SK-N-DZ (cell line): ENCODE measurements around the gene TMEM132C. TPM values are rescaled to one million over a fixed set of nuclear protein-coding genes. Genes with fewer than 3 reads are reported as not detected.
"Not testable (repeated sequence)": the region's sequence is repeated elsewhere in the genome, so short reads cannot be mapped to it uniquely, and the experiment has no call there.

Experiments used
- DNase-seq: peaks from one replicate; pipeline ENCODE4 v3.0.0-alpha.2; 2015; ENCODE audit warnings: low spot score
- polyA plus RNA-seq, 2 experiments: library from polyadenylated mRNA; depleted of rRNA; stranded (reverse); fragments of >200 nt; gene quantifications; 2 replicates each; pipeline ENCODE4 v1.2.3, GENCODE V29; 2014

TMEM132C gene
- 13.1 and 16.2 TPM in 2 replicates for polyA plus RNA-seq (2014; cell fraction: cytosol; rRNA removed)
- 8.2 and 12.3 TPM in 2 replicates for polyA plus RNA-seq (2014; cell fraction: nucleus; rRNA removed)

DNA sequence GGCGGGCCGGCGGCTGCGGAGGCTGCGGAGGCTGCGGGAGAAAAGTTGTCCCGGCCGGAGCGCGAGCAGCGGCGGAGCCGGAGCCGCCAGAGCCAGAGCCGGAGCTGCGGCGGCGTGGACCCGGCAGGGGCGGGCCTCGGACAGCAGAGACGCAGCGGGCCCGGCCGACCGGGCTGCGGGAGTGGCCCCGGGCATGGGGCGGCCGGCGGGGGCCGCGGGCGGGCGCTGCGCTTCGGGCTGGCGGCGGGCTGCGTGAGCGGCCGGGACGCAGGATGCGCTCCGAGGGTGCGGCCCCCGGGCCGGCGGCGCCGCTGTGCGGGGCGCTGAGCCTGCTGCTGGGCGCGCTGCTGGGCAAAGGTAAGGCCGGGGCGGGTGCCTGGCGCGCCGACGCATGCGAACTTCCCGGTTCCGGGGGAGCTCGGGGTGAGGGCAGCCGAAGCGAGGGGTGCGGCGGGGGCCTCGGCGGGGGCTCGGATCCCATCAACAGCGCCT lies at the start of gene TMEM132C:
Gene TMEM132C, plus strand, starts transcription at position 40 of the 492 bp plus-strand sequence. Its CDS starts 233 bp downstream, at position 273.
- DNase-seq: no peak

DNA sequence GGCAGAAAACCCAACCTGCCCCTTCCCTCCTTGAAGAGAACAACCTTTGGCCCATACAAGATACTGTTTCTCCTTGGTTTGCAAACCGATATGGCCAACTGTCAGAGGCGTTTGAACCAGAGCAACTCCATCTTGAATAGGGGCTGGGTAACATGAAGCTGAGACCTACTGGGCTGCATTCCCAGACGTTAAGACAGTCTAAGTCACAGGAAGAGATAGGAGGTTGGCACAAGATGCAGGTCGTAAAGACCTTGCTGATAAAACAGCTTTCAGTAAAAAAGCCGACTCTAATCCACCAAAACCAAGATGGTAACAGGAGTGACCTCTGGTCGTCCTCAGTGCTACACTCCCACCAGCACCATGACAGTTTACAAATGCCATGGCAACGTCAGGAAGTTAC lies 42.7 kb upstream of the TMEM132C start:
- no peak for DNase-seq

- DNase-seq: no peak
Observed at GRCh38 chr12:128228581-128228980, 38.4 kb upstream of the TMEM132C start.

- DNase-seq: no peak
Observed at GRCh38 chr12:128235635-128236417, 31.1 kb upstream of the TMEM132C start.

GRCh38 chr12:128236525-128236924 lies 30.4 kb upstream of the TMEM132C start:
- DNase-seq: no peak

GRCh38 chr12:128240745-128241144 lies 26.2 kb upstream of the TMEM132C start:
- DNase-seq: no peak

DNA sequence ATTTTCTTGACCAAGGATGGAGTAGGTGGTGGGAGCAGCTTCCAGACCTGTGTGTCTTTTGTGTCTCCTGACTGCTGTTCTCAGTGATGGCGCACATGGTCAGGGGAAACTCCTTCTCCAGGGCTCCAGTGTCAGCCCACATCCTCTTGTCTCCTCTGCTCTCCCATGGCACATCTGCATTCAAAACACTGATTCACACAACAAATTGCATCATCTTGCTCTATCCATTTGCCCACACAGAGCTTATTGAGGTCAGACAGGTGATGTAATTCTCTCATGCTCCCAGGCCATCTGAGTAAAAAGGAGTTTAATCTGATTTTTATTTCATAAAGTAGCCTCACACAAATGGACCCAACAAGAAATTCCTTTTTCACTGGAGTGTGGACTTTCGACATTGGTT lies 21.8 kb upstream of the TMEM132C start:
- peak; percentile 98 for DNase-seq

DNA sequence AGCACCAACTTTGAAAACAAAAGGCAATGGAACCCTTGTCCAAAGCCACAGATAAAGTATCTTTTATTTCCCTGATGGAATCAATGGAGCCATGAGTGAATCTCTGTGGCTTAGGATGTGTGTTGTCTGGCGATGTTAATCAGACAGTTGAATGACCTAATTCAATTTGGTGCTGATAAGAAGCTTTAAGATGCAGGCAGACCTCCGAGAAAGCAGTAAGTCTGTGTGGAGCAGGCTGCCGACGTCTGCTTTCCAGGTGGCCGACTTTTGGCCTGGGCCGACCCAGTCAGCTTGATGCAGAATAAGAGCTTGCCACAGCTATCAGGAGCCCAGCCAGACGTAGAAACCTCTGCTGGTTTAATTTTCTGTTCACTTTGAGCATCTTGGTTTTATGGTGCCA lies 21.1 kb upstream of the TMEM132C start:
- peak; percentile 100 for DNase-seq

GRCh38 chr12:128250096-128250495 lies 16.9 kb upstream of the TMEM132C start:
- no peak for DNase-seq

DNA sequence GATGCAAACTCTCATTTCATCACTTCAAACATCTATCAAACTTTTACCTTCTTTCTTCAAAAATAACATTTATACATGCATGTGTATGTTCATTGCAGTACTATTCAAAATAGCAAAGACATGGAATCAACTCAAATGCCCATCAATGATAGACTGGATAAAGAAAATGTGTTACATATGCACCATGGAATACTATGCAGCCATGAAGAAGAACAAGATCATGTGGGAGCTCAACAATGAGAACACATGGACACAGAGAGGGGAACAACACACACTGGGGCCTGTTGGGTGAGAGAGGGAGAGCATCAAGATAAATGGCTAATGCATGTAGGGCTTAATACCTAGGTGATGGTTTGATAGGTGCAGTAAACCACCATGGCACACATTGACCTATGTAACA lies 13.1 kb upstream of the TMEM132C start:
- DNase-seq: not testable (repeated sequence)

- peak; percentile 83 for DNase-seq
Observed at GRCh38 chr12:128258866-128259555, 8.0 kb upstream of the TMEM132C start.

- DNase-seq: peak; percentile 73
Observed at GRCh38 chr12:128259556-128260070, 7.4 kb upstream of the TMEM132C start.

GRCh38 chr12:128261757-128262156 lies 5.2 kb upstream of the TMEM132C start:
- no peak for DNase-seq

GRCh38 chr12:128265566-128265965 lies 1.4 kb upstream of the TMEM132C start:
- no peak for DNase-seq

DNA sequence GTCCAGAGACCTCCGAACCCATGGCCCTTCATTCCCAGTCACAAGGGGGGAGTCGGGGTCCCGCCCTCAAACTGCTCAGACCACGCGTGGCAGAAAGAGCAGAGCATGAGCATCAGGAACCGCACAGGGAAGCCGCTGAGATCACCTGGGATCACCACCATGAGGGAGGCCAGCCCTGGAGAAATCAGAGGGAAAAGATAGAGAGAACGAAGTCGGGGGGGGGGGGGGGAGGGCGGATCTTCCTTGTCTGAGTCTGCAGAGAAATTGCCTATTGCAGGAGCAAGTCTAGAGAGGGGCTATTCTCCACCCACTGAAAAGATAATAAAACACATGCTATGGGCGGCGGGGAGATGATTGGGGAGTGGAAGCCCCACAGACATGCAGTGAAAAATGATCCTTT lies 884 bp upstream of the TMEM132C start:
- DNase-seq: no peak

DNA sequence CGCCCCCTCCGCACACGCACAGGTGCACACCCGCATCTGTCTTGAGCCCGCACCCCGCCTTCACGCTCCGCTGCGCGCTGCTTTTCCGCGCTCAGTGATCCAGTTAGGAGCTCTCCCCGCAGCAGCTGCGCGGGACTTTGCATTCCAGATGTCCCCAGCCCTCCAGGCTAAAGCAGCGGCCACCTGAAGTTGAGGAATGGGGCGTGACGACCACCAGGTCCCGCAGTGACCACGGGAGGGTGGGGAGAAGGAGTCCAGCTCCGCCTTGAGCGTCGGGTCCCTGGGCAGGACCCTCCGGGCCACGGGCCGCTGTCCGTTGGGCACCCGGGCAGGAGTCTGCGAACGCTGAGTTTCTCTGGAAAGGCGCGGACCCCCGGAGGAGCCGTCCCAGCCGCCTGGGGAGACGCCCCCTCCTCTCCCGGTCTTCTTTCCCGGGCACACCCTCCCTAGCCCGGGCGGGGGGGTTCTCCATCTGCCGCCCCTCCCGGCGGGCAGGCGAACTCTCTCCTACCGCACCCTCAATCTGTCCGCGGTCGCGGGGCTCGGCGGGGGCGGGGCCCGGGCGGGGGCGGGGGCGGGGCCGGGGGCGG lies 334 bp upstream of the TMEM132C start:
- DNase-seq: peak; percentile 69

DNA sequence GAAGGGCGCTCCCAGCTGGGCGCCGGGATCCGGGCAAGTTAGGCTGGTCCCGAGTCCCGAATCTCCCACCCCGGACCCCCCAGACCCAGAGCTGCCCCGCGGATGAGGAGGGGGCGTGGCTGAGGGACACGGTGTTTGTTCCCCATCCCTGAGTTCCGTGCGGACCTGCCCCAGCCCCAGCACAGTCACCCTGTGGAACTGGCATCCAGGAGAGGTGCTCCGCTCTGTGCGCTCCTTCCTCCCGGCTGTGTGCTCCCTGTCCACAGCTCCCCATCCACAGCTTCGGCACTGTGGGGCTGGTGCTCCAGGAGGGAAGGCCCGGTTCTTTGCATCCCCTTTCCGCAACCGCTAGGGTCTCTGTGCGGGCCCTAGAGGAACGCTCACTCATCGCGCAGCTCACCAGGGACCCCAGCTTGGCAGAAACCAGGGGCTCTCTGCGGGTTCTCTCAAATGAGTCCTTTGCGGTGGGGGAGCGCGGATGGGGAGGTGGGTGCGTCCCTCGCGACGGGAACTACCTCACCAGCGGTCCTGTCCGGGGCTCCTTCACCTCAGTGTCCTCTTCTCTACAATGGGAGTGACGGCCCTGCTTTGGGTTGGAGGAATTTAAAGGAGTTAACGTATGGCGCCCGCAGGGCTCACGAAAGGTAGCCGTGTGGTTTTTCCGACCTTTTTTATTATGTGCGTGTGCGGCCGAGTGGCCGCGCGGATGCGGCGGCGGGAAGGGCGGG lies 845 bp downstream of the TMEM132C start:
- DNase-seq: peak; percentile 72

DNA sequence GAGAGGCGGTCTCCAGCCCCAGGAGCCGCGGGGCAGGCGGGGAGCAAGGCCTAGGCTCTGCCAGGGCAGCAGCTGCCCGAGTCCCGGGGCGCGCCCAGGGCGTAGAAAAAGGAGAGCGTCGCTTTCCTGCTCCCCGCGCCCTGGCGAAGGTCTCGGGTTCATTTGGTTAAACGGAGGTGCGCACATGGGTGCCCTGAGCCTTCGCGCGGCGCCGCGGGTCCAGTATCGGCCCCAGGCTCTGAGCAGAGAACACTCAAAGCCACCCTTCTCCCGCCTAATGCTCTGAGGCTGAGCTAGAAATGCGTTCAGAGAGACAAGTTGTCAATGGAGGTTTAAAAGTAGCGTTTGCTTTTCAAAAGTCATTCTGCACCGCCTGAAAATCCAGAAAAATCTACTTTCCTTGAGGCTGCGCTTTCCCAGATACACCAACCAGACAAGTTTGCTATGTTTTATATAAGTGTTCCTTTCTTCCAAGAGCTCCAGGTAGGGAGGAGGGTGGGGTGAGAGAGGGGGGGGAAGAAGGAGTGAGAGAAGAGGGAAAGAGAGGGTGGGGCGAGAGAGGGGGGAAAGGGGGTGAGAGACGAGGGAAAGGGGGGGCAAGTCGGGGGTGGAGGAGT lies 1.5 kb downstream of the TMEM132C start:
- peak; percentile 49 for DNase-seq

DNA sequence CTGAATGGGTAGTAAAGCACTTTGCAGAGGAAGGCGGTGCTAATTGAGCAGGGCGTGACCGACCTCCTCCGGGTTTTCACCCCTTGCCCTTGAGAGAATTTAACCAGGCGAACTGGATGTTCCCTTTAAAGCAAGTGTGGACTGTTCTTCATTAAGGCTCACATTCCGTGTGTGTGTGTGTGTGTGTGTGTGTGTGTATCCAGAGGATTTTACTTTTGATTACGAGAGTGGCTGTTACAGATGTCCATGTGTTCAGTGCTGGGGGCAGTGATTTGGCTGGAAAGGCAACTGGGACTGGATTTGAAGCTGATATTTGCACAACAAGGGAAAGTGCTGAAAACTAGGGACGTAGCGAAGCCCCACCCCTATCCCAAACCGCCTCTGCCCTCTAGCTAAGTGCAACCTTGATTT lies 2.2 kb downstream of the TMEM132C start:
- DNase-seq: no peak

DNA sequence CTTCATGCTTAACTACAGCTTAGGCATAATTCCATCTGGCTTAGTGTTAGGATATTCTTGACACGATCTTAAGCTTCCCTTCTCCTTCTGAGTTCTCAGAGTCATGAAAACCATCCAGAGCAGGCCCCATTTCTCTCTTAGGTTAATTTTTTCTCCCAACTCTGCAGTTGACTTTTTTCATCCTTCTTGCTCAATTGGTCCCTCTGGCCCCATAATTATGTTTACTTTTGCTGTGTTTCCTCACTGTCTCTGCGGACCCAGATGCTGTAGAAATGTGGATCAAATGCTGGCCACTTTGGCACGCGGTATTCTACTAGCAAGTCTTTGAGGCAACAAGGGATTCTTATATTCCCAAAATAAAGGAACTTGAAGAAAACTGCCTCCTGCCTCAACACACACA lies 9.5 kb downstream of the TMEM132C start:
- DNase-seq: no peak

- DNase-seq: no peak
Observed at GRCh38 chr12:128286970-128287369, 20.0 kb downstream of the TMEM132C start.
